IMR-90 (cell line): ENCODE measurements around the gene BPTF. TPM values are rescaled to one million over a fixed set of nuclear protein-coding genes. Genes with fewer than 3 reads are reported as not detected.

Source experiments
- ATAC-seq: fragments of 200-7000 bp; cut with Tn5 transposase; 2 replicates; pipeline ENCODE4 v1.9.1; 2020; ENCODE audit warnings: low read depth, mild to moderate bottlenecking, moderate library complexity
- BruUV-seq: library from RNA; stranded (reverse); fragments of 400-500 nt; replicated peaks from 2 replicates; lab custom pipeline; 2021; lab: Mats Ljungman, UMichigan
- CTCF ChIA-PET: fragments of 300-600 bp; formaldehyde crosslinking; extraction: SDS; loops from one replicate; lab custom pipeline; 2021; ENCODE audit warnings: antibody characterized with exemption; lab: Yijun Ruan, JAX
- POLR2A ChIA-PET: fragments of 300-600 bp; sonication (Branson Sonifier 250); formaldehyde crosslinking; loops from one replicate; lab custom pipeline; 2022; ENCODE audit warnings: antibody characterized with exemption; ENCODE audit not compliant: unreplicated experiment; lab: Charles Lee
- DNase-seq: peaks from one replicate; pipeline ENCODE4 v3.0.0; 2013
- H2AFZ ChIP-seq: replicated peaks from 2 replicates; pipeline ENCODE3; 2013; ENCODE audit warnings: low read length, mild to moderate bottlenecking; ENCODE audit not compliant: poor library complexity
- H2AK5ac ChIP-seq: 2 replicates; pipeline ENCODE4 v1.6.1; 2013; ENCODE audit warnings: low read depth, low read length, inconsistent platforms
- H2AK9ac ChIP-seq: replicated peaks from 2 replicates; pipeline ENCODE3; 2013; ENCODE audit warnings: mild to moderate bottlenecking, low read depth, low read length, moderate library complexity; ENCODE audit not compliant: poor library complexity
- H2BK120ac ChIP-seq: 2 replicates; pipeline ENCODE4 v1.6.1; 2013; ENCODE audit warnings: low read depth, low read length, inconsistent platforms
- H2BK15ac ChIP-seq: 3 replicates; pipeline ENCODE4 v1.6.1; 2013; ENCODE audit warnings: low read depth, low read length, inconsistent platforms
- H2BK20ac ChIP-seq: 2 replicates; pipeline ENCODE4 v1.6.1; 2013; ENCODE audit warnings: low read depth, mild to moderate bottlenecking, inconsistent platforms, low read length, moderate library complexity
- H2BK5ac ChIP-seq: 2 replicates; pipeline ENCODE4 v1.6.1; 2013; ENCODE audit warnings: mild to moderate bottlenecking, low read depth, low read length, inconsistent platforms; ENCODE audit not compliant: poor library complexity, severe bottlenecking
- H3K14ac ChIP-seq: replicated peaks from 2 replicates; pipeline ENCODE4 v1.6.1; 2013; ENCODE audit warnings: low read depth, low read length, inconsistent platforms
- H3K18ac ChIP-seq: 2 replicates; pipeline ENCODE4 v1.6.1; 2013; ENCODE audit warnings: low read depth, low read length, control low read depth
- H3K23ac ChIP-seq: 2 replicates; pipeline ENCODE4 v1.6.1; 2013; ENCODE audit warnings: low read depth, low read length, inconsistent platforms
- H3K27ac ChIP-seq: 2 replicates; pipeline ENCODE4 v1.5.1; 2013; ENCODE audit warnings: mild to moderate bottlenecking, control low read depth, low read length; ENCODE audit not compliant: insufficient read depth
- H3K27me3 ChIP-seq: 2 replicates; pipeline ENCODE4 v1.6.1; 2013; ENCODE audit warnings: low read length; ENCODE audit not compliant: control insufficient read depth, insufficient read depth
- H3K36me3 ChIP-seq: 2 replicates; pipeline ENCODE4 v1.6.1; 2013; ENCODE audit warnings: low read length, mixed read lengths; ENCODE audit not compliant: control insufficient read depth, insufficient read depth
- H3K4ac ChIP-seq: 2 replicates; pipeline ENCODE4 v1.6.1; 2013; ENCODE audit warnings: low read depth, low read length, inconsistent platforms
- H3K4me1 ChIP-seq: 2 replicates; pipeline ENCODE4 v1.6.1; 2013; ENCODE audit warnings: low read length, mixed read lengths; ENCODE audit not compliant: control insufficient read depth, insufficient read depth
- H3K4me2 ChIP-seq: 2 replicates; pipeline ENCODE4 v1.6.1; 2013; ENCODE audit warnings: low read depth, mild to moderate bottlenecking, control low read depth, low read length, moderate library complexity
- H3K4me3 ChIP-seq: 2 replicates; pipeline ENCODE4 v1.5.1; 2013; ENCODE audit warnings: low read depth, mild to moderate bottlenecking, control low read depth, low read length, moderate library complexity; ENCODE audit not compliant: insufficient read depth
- H3K56ac ChIP-seq: 2 replicates; pipeline ENCODE4 v1.6.1; 2013; ENCODE audit warnings: low read length, inconsistent platforms; ENCODE audit not compliant: insufficient read depth; ENCODE audit errors: extremely low read depth
- H3K79me1 ChIP-seq, 2 experiments: 2 replicates each; pipeline ENCODE4 v1.6.1; 2013; ENCODE audit warnings: low read length in 2 of 2, inconsistent platforms in 1 of 2, low read depth in 1 of 2
- H3K9ac ChIP-seq: 2 replicates; pipeline ENCODE4 v1.6.1; 2013; ENCODE audit warnings: low read depth, low read length, control low read depth
- H3K9me1 ChIP-seq: 2 replicates; pipeline ENCODE4 v1.6.1; 2013; ENCODE audit warnings: low read length, inconsistent platforms; ENCODE audit not compliant: insufficient read depth
- H3K9me3 ChIP-seq: 2 replicates; pipeline ENCODE4 v1.6.1; 2013; ENCODE audit warnings: low read length; ENCODE audit not compliant: control insufficient read depth, insufficient read depth
- H4K20me1 ChIP-seq: 2 replicates; pipeline ENCODE4 v1.6.1; 2013; ENCODE audit warnings: low read length, inconsistent platforms; ENCODE audit not compliant: insufficient read depth
- H4K5ac ChIP-seq: 2 replicates; pipeline ENCODE4 v1.6.1; 2013; ENCODE audit warnings: mild to moderate bottlenecking, low read depth, low read length, control low read depth
- H4K8ac ChIP-seq, 2 experiments: 2 replicates each; pipeline ENCODE4 v1.6.1; 2013; ENCODE audit warnings: low read depth in 2 of 2, low read length in 2 of 2, control low read depth in 1 of 2, inconsistent platforms in 1 of 2
- H4K91ac ChIP-seq: 2 replicates; pipeline ENCODE4 v1.6.1; 2013; ENCODE audit warnings: low read depth, low read length, inconsistent platforms; ENCODE audit not compliant: insufficient read depth
- BHLHE40 ChIP-seq: fragments of 150-350 bp; IDR thresholded peaks from 2 replicates; pipeline ENCODE4 v1.6.1; 2016; ENCODE audit warnings: mild to moderate bottlenecking, low read depth, low read length
- CEBPB ChIP-seq: IDR thresholded peaks from 2 replicates; pipeline ENCODE4 v1.6.1; 2012; ENCODE audit warnings: low read depth, low read length, improper control_type of control experiment
- CHD1 ChIP-seq: IDR thresholded peaks from 2 replicates; pipeline ENCODE4 v1.6.1; 2012; ENCODE audit warnings: low read depth, low read length, improper control_type of control experiment
- ELK1 ChIP-seq: fragments of 150-350 bp; IDR thresholded peaks from 2 replicates; pipeline ENCODE4 v1.6.1; 2016; ENCODE audit warnings: low read depth, mild to moderate bottlenecking, low read length, moderate library complexity, borderline replicate concordance
- FOS ChIP-seq: fragments of 150-350 bp; IDR thresholded peaks from 2 replicates; pipeline ENCODE4 v1.6.1; 2016; ENCODE audit warnings: low read depth, low read length
- MAFK ChIP-seq: IDR thresholded peaks from 2 replicates; pipeline ENCODE4 v1.6.1; 2012; ENCODE audit warnings: low read depth, low read length, improper control_type of control experiment
- MAZ ChIP-seq: IDR thresholded peaks from 2 replicates; pipeline ENCODE4 v1.6.1; 2012; ENCODE audit warnings: low read depth, mild to moderate bottlenecking, low read length, improper control_type of control experiment, moderate library complexity, borderline replicate concordance
- MXI1 ChIP-seq: IDR thresholded peaks from 2 replicates; pipeline ENCODE4 v1.6.1; 2012; ENCODE audit warnings: low read depth, mild to moderate bottlenecking, low read length, moderate library complexity, borderline replicate concordance
- NFE2L2 ChIP-seq: fragments of 150-350 bp; IDR thresholded peaks from 2 replicates; pipeline ENCODE4 v1.6.1; 2016; ENCODE audit warnings: low read depth, mild to moderate bottlenecking, low read length
- POLR2A ChIP-seq: IDR thresholded peaks from 2 replicates; pipeline ENCODE4 v1.6.1; 2012; ENCODE audit warnings: mild to moderate bottlenecking, low read depth, low read length
- RAD21 ChIP-seq: IDR thresholded peaks from 2 replicates; pipeline ENCODE4 v1.6.1; 2012; ENCODE audit warnings: low read length, improper control_type of control experiment
- RCOR1 ChIP-seq: IDR thresholded peaks from 2 replicates; pipeline ENCODE4 v1.6.1; 2012; ENCODE audit warnings: mild to moderate bottlenecking, low read length, improper control_type of control experiment; ENCODE audit not compliant: insufficient replicate concordance
- RFX5 ChIP-seq: IDR thresholded peaks from 2 replicates; pipeline ENCODE4 v1.8.0; 2012; ENCODE audit warnings: low read depth, mild to moderate bottlenecking, low read length, moderate library complexity
- SMC3 ChIP-seq: fragments of 150-350 bp; IDR thresholded peaks from 2 replicates; pipeline ENCODE4 v1.6.1; 2016; ENCODE audit warnings: low read depth, mild to moderate bottlenecking, antibody characterized with exemption, low read length, moderate library complexity
- WGBS, 2 experiments: methylation state at CpG; one replicate each; pipeline versions ENCODE4 v1.1.5 to v1.1.7; 2013; ENCODE audit warnings: missing lambda C conversion rate in 2 of 2; ENCODE audit not compliant: insufficient read length in 1 of 2; ENCODE audit errors: extremely low coverage in 2 of 2; 5-methylcytosine and 5-hydroxymethylcytosine counted together
- dilution Hi-C: fragments of 300-500 bp; cut with HindIII; formaldehyde crosslinking; loops from one replicate; pipeline ENCODE4 v1.14.3; 2018; ENCODE audit warnings: low sequenced_read_pairs; ENCODE audit not compliant: unreplicated experiment
- in situ Hi-C: fragments of 300-500 bp; cut with MboI; formaldehyde crosslinking; loops from 3 replicates; pipeline ENCODE4 v1.14.3; 2019; ENCODE audit warnings: low sequenced_read_pairs, inconsistent platforms, mixed read lengths
- intact Hi-C: fragments of 100-400 bp; cut with micrococcal nuclease; formaldehyde crosslinking; loops from 2 replicates; pipeline ENCODE4 v1.10.0; 2022
- polyA plus RNA-seq, 3 experiments: library from polyadenylated mRNA; depleted of rRNA; stranded (reverse); fragments of >200 nt; gene quantifications; 2 replicates each; pipeline ENCODE4 v1.2.3, GENCODE V29; 2012; ENCODE audit warnings: low replicate concordance in 1 of 3
- total RNA-seq: library from RNA; depleted of rRNA; stranded (reverse); fragments of >200 nt; gene quantifications from 2 replicates; pipeline ENCODE4 v1.2.3, GENCODE V29; 2012
- TF ChIP-seq, protein P1 (sequence below): fragments of 150-350 bp; IDR thresholded peaks from 2 replicates; pipeline ENCODE4 v1.6.1; 2017; ENCODE audit warnings: mild to moderate bottlenecking, antibody characterized with exemption, low read length, low read depth

BPTF gene
- total and polyA plus RNA-seq, 2 of the 4 experiments (the other 2 are of a cell fraction) = 32.3 to 35.7 TPM

GRCh38 chr17:67810464-67810863 lies 14.8 kb upstream of the BPTF start:
- Histone ChIP-seq H3K27ac (no peak overlapping the region), H4K20me1 (no peaks in the 10 kb centered on the region), H3K4me1 (no peaks in the 10 kb centered on the region), H3K4me2 (no peak overlapping the region), H4K5ac (no peak overlapping the region), H3K4me3 (no peak overlapping the region), H3K79me1 (no peaks in the 10 kb centered on the region), H2AK5ac (no peak overlapping the region), H3K9me1 (no peaks in the 10 kb centered on the region), H2AK9ac (no peak overlapping the region), H2BK5ac (no peak overlapping the region), H2BK120ac (no peak overlapping the region), H3K14ac (no peak overlapping the region), H3K36me3 (no peaks in the 10 kb centered on the region), H3K9ac (no peak overlapping the region), H3K18ac (no peak overlapping the region), H3K23ac (no peak overlapping the region), H3K56ac (no peak overlapping the region), H2BK15ac (no peak overlapping the region), H3K9me3 (no peaks in the 10 kb centered on the region), H3K27me3 (0 out of 2 replicates have a peak, but pooled peaks cover 1% of the 10 kb centered on the region), H4K91ac (no peak overlapping the region), H4K8ac (no peak overlapping the region), H2BK20ac (no peak overlapping the region), H2AFZ (no peak overlapping the region), H3K4ac (no peak overlapping the region)
- ATAC-seq (no peak), DNase-seq (no peak)
- in situ Hi-C loops (no loop called here), dilution Hi-C loops (no loop called here), intact Hi-C loops (no loop called here)
- POLR2A ChIA-PET = no interaction called here
- TF ChIP-seq RFX5 (no peak), CHD1 (no peak), CEBPB (no peak), ELK1 (no peak), POLR2A (no peak), MAFK (no peak), MXI1 (no peak), BHLHE40 (no peak), FOS (no peak), MAZ (no peak), RCOR1 (no peak), NFE2L2 (no peak), SMC3 (no peak), RAD21 (no peak)
- TF ChIP-seq, protein P1, sequence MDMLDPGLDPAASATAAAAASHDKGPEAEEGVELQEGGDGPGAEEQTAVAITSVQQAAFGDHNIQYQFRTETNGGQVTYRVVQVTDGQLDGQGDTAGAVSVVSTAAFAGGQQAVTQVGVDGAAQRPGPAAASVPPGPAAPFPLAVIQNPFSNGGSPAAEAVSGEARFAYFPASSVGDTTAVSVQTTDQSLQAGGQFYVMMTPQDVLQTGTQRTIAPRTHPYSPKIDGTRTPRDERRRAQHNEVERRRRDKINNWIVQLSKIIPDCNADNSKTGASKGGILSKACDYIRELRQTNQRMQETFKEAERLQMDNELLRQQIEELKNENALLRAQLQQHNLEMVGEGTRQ = no peak
- no CpG with 5 or more reads among the region's 1 CpG for WGBS, 2 experiments
- BruUV-seq = no TSS peak
- CTCF ChIA-PET = no interaction called here
